Amniotic stem cell (primary cell): ENCODE measurements around the gene WDR49.

Experiments used
- DNase-seq: peaks from one replicate; lab custom pipeline; 2025; lab: John Stamatoyannopoulos, UW

WDR49 gene

GRCh38 chr3:167653760-167654159, at the start of gene WDR49:
TSS of gene WDR49 (minus strand) at chr3:167653942. CDS start at chr3:167653425, 517 bp downstream.
- no peak for DNase-seq

DNA sequence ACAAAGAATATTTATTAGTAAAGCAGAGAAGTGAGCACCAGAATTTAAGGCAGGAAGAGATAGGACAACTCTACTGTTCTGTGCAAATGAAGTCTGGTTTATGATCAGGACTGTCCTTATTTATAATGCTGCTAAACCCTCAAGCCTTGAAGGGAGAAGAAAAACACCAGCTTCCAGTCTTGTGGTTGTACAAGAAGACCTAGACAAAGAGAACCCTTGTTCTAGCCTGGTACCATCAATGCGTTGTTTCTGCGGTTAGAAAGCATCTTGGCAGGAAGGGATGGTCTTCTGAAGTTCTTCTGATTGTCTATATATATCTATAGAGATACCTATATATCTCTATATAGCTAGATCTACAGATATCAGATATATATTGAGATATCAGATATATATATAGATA, 47.2 kb upstream of the WDR49 start:
- no peak for DNase-seq

DNA sequence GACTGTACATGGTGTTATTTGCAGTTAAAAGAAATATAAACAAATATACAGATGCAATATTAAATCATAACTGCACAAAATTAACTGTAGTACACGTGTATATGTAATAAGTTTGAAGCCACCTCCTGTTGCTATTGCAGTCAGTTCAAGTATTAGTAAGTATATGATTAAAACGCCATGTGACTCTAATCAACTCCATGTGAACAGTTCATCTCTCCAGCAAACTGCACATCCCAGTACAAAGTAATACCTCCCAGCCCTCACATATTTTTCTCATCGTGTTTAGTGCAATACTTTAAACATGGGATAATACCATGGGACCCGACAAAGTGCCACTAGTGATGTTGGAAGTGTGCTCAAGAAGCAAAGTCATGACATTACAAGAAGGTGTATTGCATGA, 46.3 kb upstream of the WDR49 start:
- no peak for DNase-seq

- DNase-seq = no peak
These were observed 40.4 kb upstream of the WDR49 start for GRCh38 chr3:167694121-167694520.

GRCh38 chr3:167691366-167691765, 37.6 kb upstream of the WDR49 start:
- DNase-seq = no peak

DNA sequence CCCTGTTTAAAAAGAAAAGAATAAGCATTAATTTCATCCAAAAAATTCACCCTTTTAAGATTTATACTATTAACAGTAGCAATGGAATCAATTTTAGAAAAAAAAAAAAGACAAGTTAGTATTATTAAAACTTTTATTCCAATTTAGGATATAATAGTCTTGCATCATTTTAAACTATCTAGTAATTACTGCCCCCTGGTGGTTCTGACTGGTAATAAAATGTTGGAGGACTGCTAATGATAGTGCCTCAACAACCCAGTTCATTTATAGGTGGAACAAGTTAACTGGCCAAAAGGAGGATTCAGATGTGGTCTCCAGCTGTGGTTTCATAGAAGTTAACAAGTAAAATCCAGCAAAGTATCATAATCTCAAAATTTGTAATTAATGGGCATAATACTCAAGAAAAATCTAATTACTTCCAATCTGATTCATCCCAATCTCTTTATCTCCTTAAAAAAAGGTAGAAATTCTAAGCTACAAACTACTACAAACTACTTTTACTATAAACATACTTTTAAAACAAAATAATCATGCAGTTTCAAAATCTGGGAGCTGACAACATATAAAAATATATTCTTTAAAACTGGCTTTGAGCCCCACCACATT, 30.7 kb upstream of the WDR49 start:
- DNase-seq = peak; percentile 44

GRCh38 chr3:167679526-167679925, 25.8 kb upstream of the WDR49 start:
- DNase-seq = no peak

DNA sequence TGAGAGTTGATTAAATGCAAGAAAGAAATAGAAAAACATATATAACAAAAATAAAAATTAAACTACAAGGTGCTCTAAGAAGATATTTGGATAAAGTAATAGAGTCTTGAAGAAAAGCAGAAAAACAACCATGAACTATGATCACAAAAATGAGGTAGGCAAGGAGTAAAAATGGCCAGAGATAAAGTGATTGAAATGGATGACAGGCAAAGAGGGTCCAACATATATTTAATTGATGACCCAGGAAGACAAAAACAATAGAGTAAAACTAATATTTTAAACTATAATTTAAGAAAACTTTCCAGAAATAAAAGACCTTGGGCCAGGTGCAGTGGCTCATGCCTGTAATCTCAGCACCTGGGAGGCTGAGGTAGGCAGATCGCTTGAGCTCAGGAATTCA, 22.1 kb upstream of the WDR49 start:
- DNase-seq = no peak

DNA sequence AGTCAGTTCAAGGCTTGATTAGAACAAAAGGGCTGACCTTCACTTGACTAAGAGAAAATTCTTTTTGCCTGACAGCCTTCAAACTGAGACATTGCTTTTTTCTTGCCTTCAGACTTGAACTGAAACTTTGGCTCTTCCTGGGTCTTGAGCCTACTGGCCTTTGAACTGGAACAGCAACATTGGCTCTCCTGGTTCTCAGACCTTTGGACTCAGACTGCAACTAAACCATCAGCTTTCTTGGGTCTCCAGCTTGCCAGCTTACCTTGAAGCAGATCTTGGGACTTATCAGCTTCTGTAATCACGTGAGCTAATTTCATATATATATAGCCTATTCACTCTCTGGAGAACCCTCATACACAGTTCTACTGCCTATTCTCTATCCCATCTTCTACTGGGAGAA, 19.5 kb upstream of the WDR49 start:
- no peak for DNase-seq

DNA sequence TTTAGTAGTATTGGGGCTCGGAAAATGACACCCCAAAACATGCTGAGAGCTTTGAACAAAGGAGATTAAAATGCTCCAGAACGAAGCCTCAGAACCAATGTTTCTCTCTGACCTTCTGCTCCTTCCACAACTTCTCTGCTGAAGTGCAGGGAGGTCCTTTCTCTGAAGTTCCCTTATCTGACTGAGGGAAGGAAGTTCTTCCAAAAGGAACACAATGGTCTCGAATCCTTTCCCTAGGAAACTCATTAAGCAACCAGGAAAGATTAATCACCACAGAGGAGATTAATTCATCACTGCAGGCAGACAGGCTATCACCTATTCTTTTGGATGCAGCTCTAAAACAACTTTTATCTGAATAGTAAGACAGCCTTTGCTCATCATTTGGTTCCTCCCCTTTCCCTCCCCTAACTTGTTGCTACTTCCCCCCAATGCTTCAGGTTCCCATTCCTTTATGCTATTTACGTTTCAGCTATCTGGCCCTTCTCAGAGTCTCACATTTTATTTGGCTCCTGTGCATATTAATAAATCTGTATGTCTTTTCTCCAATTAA, 18.2 kb upstream of the WDR49 start:
- no peak for DNase-seq

DNA sequence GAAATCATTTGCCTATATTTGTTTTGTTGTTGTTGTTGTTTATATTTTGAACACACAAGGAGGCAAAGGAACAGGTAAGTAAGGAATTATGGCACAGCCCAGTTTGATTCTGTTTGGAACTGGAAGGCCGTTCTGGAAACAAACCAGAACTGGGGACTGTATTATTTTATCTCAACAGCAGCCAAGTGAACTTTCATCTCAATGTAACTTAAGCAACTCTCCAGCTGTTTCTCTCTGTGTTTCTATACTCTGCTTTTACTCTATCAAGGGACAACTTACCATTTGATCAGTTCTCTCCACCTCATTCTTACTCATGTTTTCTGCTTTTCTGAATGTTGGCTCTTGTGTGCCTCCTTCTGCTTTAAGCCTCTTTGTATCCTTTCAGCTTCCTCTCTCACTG, 16.0 kb upstream of the WDR49 start:
- DNase-seq = no peak

- DNase-seq = no peak
These were observed 14.9 kb upstream of the WDR49 start for GRCh38 chr3:167668651-167669050.

DNA sequence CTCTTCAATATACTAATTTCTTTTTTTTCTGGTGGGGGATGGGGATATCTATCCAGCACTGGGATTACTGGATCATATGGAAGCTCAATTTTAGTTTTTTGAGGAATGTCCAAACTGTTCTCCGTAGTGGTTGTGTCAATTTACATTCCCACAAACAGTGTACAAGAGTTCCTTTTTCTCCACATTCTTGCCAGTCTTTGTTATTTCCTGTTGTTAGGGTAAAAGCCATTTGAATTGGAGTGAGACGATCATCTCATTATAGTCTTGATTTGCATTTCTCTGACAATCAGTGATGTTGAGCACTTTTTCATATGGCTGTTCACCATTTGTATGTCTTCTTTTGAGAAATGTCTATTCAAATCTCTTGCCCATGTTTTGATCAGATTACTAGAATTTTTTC, 12.8 kb upstream of the WDR49 start:
- no peak for DNase-seq

DNA sequence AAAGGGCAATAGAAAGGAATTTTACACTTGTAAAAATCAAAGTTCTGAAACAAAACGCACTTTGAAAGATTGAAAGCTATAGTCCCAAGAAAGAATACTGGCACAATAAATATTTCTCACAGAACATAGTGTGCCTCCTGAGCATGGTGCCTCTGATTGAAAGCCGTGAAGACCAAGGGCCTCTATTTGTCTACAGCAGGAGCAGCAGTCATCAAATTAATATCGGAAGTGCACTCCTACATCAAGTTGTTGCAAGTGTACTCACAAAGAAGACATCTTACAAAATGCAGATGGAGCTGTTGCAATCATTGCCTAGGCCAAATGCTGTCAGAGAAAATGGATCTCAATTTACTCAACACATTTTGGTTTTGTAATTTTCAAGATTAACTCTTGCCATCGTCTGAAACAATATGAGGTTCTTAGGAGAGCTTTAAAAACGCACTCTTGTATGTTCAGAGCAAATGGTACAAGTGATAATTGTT, 9.2 kb upstream of the WDR49 start:
- DNase-seq = no peak

DNA sequence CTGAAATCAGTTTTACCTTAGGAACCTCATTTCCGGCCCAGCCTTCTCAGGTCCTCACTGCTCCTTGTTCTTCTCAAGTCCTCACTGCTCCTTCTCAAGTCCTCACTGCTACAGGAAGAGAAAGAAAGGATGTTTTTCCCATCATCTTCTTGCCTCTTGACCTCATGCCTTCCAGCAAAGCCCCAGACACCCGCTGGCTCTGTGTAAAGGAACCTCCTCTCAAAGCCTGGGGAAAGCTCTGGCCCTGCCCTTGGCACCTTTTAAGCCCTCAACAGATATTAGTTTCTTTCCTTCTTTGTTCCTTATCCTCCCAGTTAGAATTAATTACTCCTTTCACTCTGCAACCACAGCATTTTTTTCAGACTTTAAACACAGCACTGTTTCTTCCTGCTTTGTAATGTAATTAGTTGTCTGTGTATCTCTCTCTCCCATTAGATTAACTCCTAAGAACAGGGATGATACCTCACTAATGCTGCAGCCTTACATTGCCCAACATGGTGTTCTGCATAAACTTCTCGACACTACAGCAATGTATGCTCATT, 4.0 kb upstream of the WDR49 start:
- no peak for DNase-seq

DNA sequence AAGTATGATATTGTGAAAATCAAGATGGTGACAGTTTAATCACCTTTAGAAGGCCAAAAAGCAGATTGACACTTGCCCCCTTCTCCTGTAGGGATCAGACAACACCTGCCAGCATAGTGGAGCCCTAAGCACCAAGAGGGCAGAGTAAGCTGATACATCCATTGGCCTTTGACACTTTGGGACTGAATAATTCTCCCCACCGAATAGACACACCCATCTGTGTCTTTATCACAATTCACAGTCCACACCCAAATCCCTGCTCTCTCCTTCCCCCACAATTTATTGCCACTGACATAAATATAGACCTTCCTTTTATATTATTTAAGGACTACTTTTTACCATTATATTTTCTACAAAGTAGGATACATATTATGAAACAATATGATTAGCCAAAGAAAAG, 3.1 kb upstream of the WDR49 start:
- no peak for DNase-seq

GRCh38 chr3:167653155-167653554, 587 bp downstream of the WDR49 start:
- DNase-seq = no peak

- DNase-seq = no peak
These were observed 1.9 kb downstream of the WDR49 start for GRCh38 chr3:167651826-167652225.

- DNase-seq = no peak
These were observed 3.3 kb downstream of the WDR49 start for GRCh38 chr3:167650459-167650858.

DNA sequence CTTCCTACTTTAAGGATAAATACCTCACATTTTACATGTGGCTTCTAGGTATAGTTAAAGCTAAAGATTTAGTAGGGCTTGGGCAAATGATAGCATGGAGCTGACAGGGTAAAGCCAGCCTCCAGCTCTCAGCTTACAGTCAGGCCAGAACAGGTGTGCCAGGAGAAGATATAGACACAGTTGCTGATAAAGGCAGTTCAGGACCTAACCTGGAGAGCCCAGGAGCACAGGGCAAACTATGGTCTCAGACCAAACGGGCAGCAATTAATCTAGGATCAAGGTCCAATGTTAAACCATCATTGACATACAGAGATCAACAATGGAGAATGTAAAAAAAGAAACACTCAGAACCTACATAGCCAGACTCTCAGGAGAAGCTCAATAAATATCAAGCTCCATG, 4.0 kb downstream of the WDR49 start:
- no peak for DNase-seq

DNA sequence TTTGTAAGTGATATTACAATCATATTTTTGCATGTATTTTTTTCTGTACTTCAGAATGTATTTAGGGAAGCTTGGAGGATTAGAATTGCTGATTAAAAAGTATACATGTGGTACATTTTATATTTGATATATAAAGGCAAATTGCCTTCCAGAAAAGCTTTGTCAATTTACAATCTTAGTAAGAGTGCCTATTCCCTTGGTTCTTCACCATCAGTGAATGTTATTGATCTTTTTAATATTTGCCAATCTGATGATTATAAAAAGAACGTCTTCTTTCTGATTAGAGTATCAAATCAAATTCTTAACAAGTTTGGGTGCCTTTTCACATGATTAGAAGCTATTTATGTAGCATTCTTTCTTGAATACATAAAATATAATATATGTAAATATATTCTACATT, 9.1 kb downstream of the WDR49 start:
- DNase-seq = no peak

DNA sequence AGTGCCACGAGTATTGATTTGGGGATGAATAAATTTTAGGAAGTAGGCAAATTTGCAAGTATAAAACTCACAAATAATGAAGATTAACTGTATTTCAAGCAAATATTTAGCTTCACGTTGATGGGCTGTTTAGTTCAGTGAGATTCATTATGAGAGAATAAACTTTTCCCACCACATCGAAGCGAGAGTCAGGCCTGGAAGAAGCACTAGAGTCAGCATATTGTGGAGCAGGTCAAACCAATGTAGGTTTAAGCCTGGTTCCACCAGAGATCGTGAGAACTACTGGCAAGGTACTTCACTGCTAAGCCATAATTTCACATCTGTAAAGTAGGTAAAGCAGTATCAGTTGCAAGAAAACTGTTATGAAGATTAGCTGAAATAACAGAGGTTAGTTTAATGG, 22.3 kb downstream of the WDR49 start:
- no peak for DNase-seq

DNA sequence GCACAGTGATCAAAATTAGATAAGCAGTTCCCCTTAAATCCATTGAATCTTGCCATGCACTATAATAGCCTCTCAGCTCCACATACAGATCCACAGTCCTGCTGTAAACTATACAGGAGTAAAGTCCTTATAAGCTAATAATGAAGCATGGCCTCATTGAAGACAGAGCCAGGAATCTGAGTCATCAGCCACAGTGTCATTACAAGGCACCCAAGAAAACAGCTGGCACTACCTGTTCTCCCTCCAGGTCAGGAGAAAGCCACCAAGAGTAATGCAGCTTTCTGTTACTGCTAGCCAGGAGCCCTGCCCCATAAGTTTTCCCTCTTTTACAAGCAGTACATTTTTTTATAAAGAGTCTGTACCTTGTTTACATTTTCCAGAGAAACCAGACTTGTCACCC, 27.3 kb downstream of the WDR49 start:
- no peak for DNase-seq

DNA sequence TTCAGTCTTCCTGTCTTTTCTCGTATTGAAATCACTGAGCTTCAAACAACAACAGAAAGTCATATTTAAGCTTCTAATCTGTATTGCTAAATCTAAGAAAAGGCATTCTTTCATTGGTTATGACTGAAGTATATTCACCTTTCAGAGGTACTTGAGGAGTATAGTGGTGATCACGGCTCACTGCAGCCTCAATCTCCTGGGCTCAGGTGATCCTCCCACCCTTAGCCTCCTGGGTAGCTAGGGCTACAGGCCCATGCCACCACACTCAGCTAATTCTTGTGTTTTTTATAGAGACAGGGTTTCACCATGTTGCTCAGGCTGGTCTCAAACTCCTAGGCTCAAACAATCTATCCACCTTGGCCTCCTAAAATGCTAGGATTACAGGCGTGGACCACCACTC, 38.7 kb downstream of the WDR49 start:
- DNase-seq = no peak
